ENCODE measurements around the gene SPATA18.

The SPATA18 gene

GRCh38 chr4:52102587-52102986 is 51.5 kb downstream of the SPATA18 start:
- no peak overlapping the region for H3K4me3 ChIP-seq (ENCODE audit: low read length)
- no peaks in the 10 kb centered on the region for H3K9me3 ChIP-seq (ENCODE audit: low read length)
- H3K36me3 ChIP-seq (ENCODE audit: insufficient read depth, low read length) = no peaks in the 10 kb centered on the region
- no peak overlapping the region for H2AFZ ChIP-seq (ENCODE audit: low read depth, low read length)
- peaks cover 21% of the 10 kb centered on the region for H3K4me1 ChIP-seq (ENCODE audit: insufficient read depth, low read length)
- peaks cover 4% of the 10 kb centered on the region for H3K27me3 ChIP-seq (ENCODE audit: insufficient read depth, low read length)

- no peak overlapping the region for H3K4me3 ChIP-seq (ENCODE audit: low read length)
- H3K27me3 ChIP-seq (ENCODE audit: insufficient read depth, low read length) = peaks cover 4% of the 10 kb centered on the region
- no peaks in the 10 kb centered on the region for H3K9me3 ChIP-seq (ENCODE audit: low read length)
- H3K36me3 ChIP-seq (ENCODE audit: insufficient read depth, low read length) = no peaks in the 10 kb centered on the region
- H3K4me1 ChIP-seq (ENCODE audit: insufficient read depth, low read length) = peaks cover 22% of the 10 kb centered on the region
- H2AFZ ChIP-seq (ENCODE audit: low read depth, low read length) = no peak overlapping the region
Measured at GRCh38 chr4:52103319-52103718, 52.2 kb downstream of the SPATA18 start.

GRCh38 chr4:52105276-52105675 is 54.2 kb downstream of the SPATA18 start:
- H3K4me1 ChIP-seq (ENCODE audit: insufficient read depth, low read length) = peaks cover 22% of the 10 kb centered on the region
- no peaks in the 10 kb centered on the region for H3K9me3 ChIP-seq (ENCODE audit: low read length)
- H3K36me3 ChIP-seq (ENCODE audit: insufficient read depth, low read length) = no peaks in the 10 kb centered on the region
- H3K4me3 ChIP-seq (ENCODE audit: low read length) = no peak overlapping the region
- peaks cover 4% of the 10 kb centered on the region for H3K27me3 ChIP-seq (ENCODE audit: insufficient read depth, low read length)
- H2AFZ ChIP-seq (ENCODE audit: low read depth, low read length) = no peak overlapping the region

DNA sequence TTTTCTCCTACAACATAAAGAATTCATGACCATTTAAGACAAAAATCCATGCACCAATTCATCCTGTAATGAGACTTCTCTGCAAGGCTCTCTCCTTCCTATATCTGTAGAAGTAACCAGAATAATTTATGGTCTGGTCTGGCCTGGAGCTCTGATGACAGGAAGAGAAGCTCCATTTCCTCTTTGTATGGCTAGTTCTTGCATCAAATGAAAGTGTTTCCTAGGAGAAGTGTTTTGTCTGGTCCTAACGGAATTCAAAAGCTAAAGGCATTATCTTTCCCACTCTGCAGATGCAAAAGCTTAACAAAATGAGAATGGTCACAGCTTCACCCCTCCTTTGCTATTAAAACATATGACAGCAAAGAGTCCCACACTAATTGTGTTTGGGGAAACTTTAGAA is 55.1 kb downstream of the SPATA18 start:
- Histone ChIP-seq H2AFZ (ENCODE audit: low read depth, low read length) (peak overlapping the region; percentile 69), H3K4me3 (ENCODE audit: low read length) (no peak overlapping the region), H3K27me3 (ENCODE audit: insufficient read depth, low read length) (no peaks in the 10 kb centered on the region)

GRCh38 chr4:52106660-52107059 is 55.6 kb downstream of the SPATA18 start:
- H3K4me3 ChIP-seq (ENCODE audit: low read length) = no peak overlapping the region
- peak overlapping the region; percentile 69 for H2AFZ ChIP-seq (ENCODE audit: low read depth, low read length)
- no peaks in the 10 kb centered on the region for H3K9me3 ChIP-seq (ENCODE audit: low read length)
- H3K27me3 ChIP-seq (ENCODE audit: insufficient read depth, low read length) = no peaks in the 10 kb centered on the region
- H3K36me3 ChIP-seq (ENCODE audit: insufficient read depth, low read length) = no peaks in the 10 kb centered on the region
- peaks cover 22% of the 10 kb centered on the region for H3K4me1 ChIP-seq (ENCODE audit: insufficient read depth, low read length)

More for the DNA sequence above, 55.1 kb downstream of the SPATA18 start:
- peaks cover 22% of the 10 kb centered on the region for H3K4me1 ChIP-seq (ENCODE audit: insufficient read depth, low read length)
- no peaks in the 10 kb centered on the region for H3K36me3 ChIP-seq (ENCODE audit: insufficient read depth, low read length)
- H3K9me3 ChIP-seq (ENCODE audit: low read length) = no peaks in the 10 kb centered on the region

- H3K9me3 ChIP-seq (ENCODE audit: low read length) = no peaks in the 10 kb centered on the region
- peaks cover 22% of the 10 kb centered on the region for H3K4me1 ChIP-seq (ENCODE audit: insufficient read depth, low read length)
- no peak overlapping the region for H3K4me3 ChIP-seq (ENCODE audit: low read length)
- H3K36me3 ChIP-seq (ENCODE audit: insufficient read depth, low read length) = no peaks in the 10 kb centered on the region
- no peak overlapping the region for H2AFZ ChIP-seq (ENCODE audit: low read depth, low read length)
- H3K27me3 ChIP-seq (ENCODE audit: insufficient read depth, low read length) = no peaks in the 10 kb centered on the region
Measured at GRCh38 chr4:52107336-52107735, 56.2 kb downstream of the SPATA18 start.

- Histone ChIP-seq H3K9me3 (ENCODE audit: low read length) (no peaks in the 10 kb centered on the region), H2AFZ (ENCODE audit: low read depth, low read length) (no peak overlapping the region), H3K4me3 (ENCODE audit: low read length) (no peak overlapping the region), H3K4me1 (ENCODE audit: insufficient read depth, low read length) (peaks cover 22% of the 10 kb centered on the region), H3K27me3 (ENCODE audit: insufficient read depth, low read length) (no peaks in the 10 kb centered on the region), H3K36me3 (ENCODE audit: insufficient read depth, low read length) (no peaks in the 10 kb centered on the region)
Measured at GRCh38 chr4:52107745-52108144, 56.6 kb downstream of the SPATA18 start.

DNA sequence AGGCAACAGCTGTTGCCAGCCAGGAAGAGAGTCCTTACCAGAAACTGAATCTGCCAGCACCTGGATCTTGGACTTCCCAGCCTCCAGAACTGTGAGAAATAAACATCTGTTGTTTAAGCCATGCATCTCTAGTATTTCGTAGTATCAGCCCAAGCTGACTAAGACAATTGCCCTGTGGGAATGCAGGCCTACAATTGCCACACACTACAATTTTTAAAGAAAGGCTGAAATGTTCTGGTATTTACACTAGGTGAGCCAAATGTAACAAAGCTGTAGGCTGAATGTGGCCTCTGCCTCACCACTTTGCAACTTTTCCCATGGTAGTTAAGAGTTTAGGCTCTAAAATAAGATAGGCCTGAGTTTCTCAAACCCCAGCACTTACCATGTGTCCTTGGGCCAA is 59.1 kb downstream of the SPATA18 start:
- peaks cover 22% of the 10 kb centered on the region for H3K4me1 ChIP-seq (ENCODE audit: insufficient read depth, low read length)
- no peaks in the 10 kb centered on the region for H3K9me3 ChIP-seq (ENCODE audit: low read length)
- H3K4me3 ChIP-seq (ENCODE audit: low read length) = no peak overlapping the region
- no peak overlapping the region for H2AFZ ChIP-seq (ENCODE audit: low read depth, low read length)
- H3K27me3 ChIP-seq (ENCODE audit: insufficient read depth, low read length) = no peaks in the 10 kb centered on the region
- no peaks in the 10 kb centered on the region for H3K36me3 ChIP-seq (ENCODE audit: insufficient read depth, low read length)

DNA sequence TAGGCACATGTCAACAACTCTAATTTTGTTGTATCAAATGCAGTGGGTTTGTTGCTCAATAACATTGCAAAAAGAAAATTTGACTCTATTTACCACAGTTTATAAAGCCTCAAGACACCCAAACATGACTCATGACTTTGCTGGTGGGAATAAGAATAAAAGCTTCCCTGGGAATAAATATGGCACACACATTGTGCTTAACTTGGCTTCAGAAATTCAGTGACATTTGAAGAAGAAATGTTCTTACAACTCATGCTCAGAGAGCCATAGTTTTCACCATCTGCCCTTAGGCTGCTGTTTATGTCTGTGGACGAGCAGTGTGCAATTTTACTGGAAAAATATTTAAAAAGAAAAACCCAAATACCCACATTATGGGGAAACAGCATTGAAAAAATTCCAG is 60.9 kb downstream of the SPATA18 start:
- Histone ChIP-seq H3K27me3 (ENCODE audit: insufficient read depth, low read length) (no peaks in the 10 kb centered on the region), H2AFZ (ENCODE audit: low read depth, low read length) (no peak overlapping the region), H3K9me3 (ENCODE audit: low read length) (no peaks in the 10 kb centered on the region), H3K4me1 (ENCODE audit: insufficient read depth, low read length) (peaks cover 6% of the 10 kb centered on the region), H3K36me3 (ENCODE audit: insufficient read depth, low read length) (no peaks in the 10 kb centered on the region), H3K4me3 (ENCODE audit: low read length) (no peak overlapping the region)

- no peak overlapping the region for H2AFZ ChIP-seq (ENCODE audit: low read depth, low read length)
- H3K4me3 ChIP-seq (ENCODE audit: low read length) = no peak overlapping the region
- no peaks in the 10 kb centered on the region for H3K27me3 ChIP-seq (ENCODE audit: insufficient read depth, low read length)
- no peaks in the 10 kb centered on the region for H3K9me3 ChIP-seq (ENCODE audit: low read length)
- H3K4me1 ChIP-seq (ENCODE audit: insufficient read depth, low read length) = peaks cover 2% of the 10 kb centered on the region
- no peaks in the 10 kb centered on the region for H3K36me3 ChIP-seq (ENCODE audit: insufficient read depth, low read length)
Measured at GRCh38 chr4:52112411-52112810, 61.3 kb downstream of the SPATA18 start.

GRCh38 chr4:52116641-52117040 is 65.5 kb downstream of the SPATA18 start:
- no peaks in the 10 kb centered on the region for H3K4me1 ChIP-seq (ENCODE audit: insufficient read depth, low read length)
- no peaks in the 10 kb centered on the region for H3K9me3 ChIP-seq (ENCODE audit: low read length)
- no peak overlapping the region for H3K4me3 ChIP-seq (ENCODE audit: low read length)
- H2AFZ ChIP-seq (ENCODE audit: low read depth, low read length) = no peak overlapping the region
- H3K36me3 ChIP-seq (ENCODE audit: insufficient read depth, low read length) = no peaks in the 10 kb centered on the region
- no peaks in the 10 kb centered on the region for H3K27me3 ChIP-seq (ENCODE audit: insufficient read depth, low read length)

DNA sequence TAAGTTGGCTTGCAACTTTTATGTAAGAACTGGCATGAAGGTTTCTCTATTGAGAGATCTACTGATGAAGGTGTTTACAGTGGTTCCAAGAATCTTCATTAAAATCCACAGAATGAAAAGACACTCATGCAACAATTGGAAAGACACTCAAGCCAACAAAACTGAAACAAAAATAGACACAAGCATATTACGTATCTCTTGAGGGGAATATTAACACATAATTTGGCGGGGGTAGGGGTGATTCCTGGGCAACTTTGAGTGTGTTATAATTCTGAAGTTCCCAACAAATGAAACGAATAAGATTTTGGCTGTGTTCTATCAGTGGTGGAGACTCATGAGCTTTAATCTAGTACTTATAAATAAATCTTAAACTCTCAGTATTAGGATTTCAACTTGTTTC is 75.1 kb downstream of the SPATA18 start:
- no peaks in the 10 kb centered on the region for H3K9me3 ChIP-seq (ENCODE audit: low read length)
- H2AFZ ChIP-seq (ENCODE audit: low read depth, low read length) = no peak overlapping the region
- no peaks in the 10 kb centered on the region for H3K27me3 ChIP-seq (ENCODE audit: insufficient read depth, low read length)
- H3K4me3 ChIP-seq (ENCODE audit: low read length) = no peak overlapping the region
- H3K4me1 ChIP-seq (ENCODE audit: insufficient read depth, low read length) = peaks cover 6% of the 10 kb centered on the region
- H3K36me3 ChIP-seq (ENCODE audit: insufficient read depth, low read length) = no peaks in the 10 kb centered on the region

- no peak overlapping the region for H3K4me3 ChIP-seq (ENCODE audit: low read length)
Measured at GRCh38 chr4:52126966-52127365, 75.9 kb downstream of the SPATA18 start.

DNA sequence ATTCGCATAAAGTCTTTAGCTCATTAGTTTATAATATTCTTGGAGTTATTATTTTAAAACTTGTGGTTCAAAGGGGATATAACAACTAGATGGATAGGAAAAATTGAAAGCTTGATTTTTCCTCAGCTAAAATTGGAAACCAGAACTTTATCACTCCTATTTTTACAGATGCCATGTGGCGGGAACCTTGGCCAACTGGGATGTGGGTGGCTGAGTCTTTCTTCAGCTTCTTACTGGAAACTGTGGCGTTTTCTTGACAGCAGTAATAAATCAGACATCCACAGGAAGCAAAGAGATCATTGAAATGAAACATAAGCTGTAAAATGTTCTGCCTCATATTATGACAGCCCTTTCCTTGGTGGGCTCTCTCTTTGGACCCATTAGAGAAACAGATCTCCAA is 84.1 kb downstream of the SPATA18 start:
- no peaks in the 10 kb centered on the region for H3K4me1 ChIP-seq (ENCODE audit: insufficient read depth, low read length)

More at GRCh38 chr4:52126966-52127365, 75.9 kb downstream of the SPATA18 start:
- Histone ChIP-seq H3K36me3 (ENCODE audit: insufficient read depth, low read length) (no peaks in the 10 kb centered on the region), H3K4me1 (ENCODE audit: insufficient read depth, low read length) (peaks cover 6% of the 10 kb centered on the region), H3K9me3 (ENCODE audit: low read length) (no peaks in the 10 kb centered on the region), H3K27me3 (ENCODE audit: insufficient read depth, low read length) (no peaks in the 10 kb centered on the region), H2AFZ (ENCODE audit: low read depth, low read length) (no peak overlapping the region)

More for the DNA sequence above, 84.1 kb downstream of the SPATA18 start:
- Histone ChIP-seq H2AFZ (ENCODE audit: low read depth, low read length) (no peak overlapping the region), H3K4me3 (ENCODE audit: low read length) (no peak overlapping the region), H3K36me3 (ENCODE audit: insufficient read depth, low read length) (no peaks in the 10 kb centered on the region), H3K9me3 (ENCODE audit: low read length) (no peaks in the 10 kb centered on the region), H3K27me3 (ENCODE audit: insufficient read depth, low read length) (no peaks in the 10 kb centered on the region)

Measured in neuron (in vitro differentiated cells).